Measurements from ENCODE around the gene RELN. TPM values are rescaled to one million over a fixed set of nuclear protein-coding genes. Genes with fewer than 3 reads are reported as not detected.

Gene RELN
- total and polyA plus RNA-seq, 12 donors = 0.22 to 1.9 (median 0.93) TPM

DNA sequence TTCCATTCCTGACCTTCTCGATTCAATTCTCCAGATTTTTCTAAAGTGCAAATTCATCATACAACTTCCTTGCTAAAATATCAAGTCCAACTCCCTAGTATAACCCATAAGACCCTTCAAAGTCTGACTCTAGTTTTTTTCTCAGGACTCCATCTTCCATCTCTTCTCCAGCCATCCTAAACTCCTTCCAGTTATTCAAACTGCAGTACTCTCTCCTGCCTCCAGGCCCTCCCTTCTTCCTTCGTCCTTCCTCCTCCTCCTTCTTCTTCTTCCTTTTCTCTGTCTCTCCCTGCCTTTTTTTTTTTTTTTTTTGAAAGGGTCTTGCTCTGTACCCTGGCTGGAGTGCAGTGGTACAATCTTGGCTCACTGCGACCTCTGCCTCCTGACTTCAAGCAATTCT, 111.9 kb downstream of the RELN start:
- no peaks in the 10 kb centered on the region for H3K4me1 ChIP-seq
- H3K36me3 ChIP-seq = no peaks in the 10 kb centered on the region
- no peaks in the 10 kb centered on the region for H3K9me3 ChIP-seq
- TF ChIP-seq, protein P1, sequence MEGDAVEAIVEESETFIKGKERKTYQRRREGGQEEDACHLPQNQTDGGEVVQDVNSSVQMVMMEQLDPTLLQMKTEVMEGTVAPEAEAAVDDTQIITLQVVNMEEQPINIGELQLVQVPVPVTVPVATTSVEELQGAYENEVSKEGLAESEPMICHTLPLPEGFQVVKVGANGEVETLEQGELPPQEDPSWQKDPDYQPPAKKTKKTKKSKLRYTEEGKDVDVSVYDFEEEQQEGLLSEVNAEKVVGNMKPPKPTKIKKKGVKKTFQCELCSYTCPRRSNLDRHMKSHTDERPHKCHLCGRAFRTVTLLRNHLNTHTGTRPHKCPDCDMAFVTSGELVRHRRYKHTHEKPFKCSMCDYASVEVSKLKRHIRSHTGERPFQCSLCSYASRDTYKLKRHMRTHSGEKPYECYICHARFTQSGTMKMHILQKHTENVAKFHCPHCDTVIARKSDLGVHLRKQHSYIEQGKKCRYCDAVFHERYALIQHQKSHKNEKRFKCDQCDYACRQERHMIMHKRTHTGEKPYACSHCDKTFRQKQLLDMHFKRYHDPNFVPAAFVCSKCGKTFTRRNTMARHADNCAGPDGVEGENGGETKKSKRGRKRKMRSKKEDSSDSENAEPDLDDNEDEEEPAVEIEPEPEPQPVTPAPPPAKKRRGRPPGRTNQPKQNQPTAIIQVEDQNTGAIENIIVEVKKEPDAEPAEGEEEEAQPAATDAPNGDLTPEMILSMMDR (IDR thresholded peaks at IDR 0.05) = no peak
- H3K27ac ChIP-seq = no peak overlapping the region
- H3K4me3 ChIP-seq = no peak overlapping the region
- WGBS, 2 donors = 66 to 78% methylated on average over 3 of the region's 3 CpGs
- H3K27me3 ChIP-seq = no peaks in the 10 kb centered on the region
- ATAC-seq (no peak), DNase-seq (no peak)
- intact Hi-C loops (cut with DNase I) = no loop called here

- no peak overlapping the region for H3K4me3 ChIP-seq
- H3K9me3 ChIP-seq = no peaks in the 10 kb centered on the region
- no peaks in the 10 kb centered on the region for H3K27me3 ChIP-seq
- TF ChIP-seq, protein P1 (IDR thresholded peaks at IDR 0.05) = no peak
- no peaks in the 10 kb centered on the region for H3K36me3 ChIP-seq
- DNase-seq (no peak), ATAC-seq (no peak)
- intact Hi-C loops (cut with DNase I) = no loop called here
- no peak overlapping the region for H3K27ac ChIP-seq
- no peaks in the 10 kb centered on the region for H3K4me1 ChIP-seq
Observed at GRCh38 chr7:103875718-103876117, 113.7 kb downstream of the RELN start.

DNA sequence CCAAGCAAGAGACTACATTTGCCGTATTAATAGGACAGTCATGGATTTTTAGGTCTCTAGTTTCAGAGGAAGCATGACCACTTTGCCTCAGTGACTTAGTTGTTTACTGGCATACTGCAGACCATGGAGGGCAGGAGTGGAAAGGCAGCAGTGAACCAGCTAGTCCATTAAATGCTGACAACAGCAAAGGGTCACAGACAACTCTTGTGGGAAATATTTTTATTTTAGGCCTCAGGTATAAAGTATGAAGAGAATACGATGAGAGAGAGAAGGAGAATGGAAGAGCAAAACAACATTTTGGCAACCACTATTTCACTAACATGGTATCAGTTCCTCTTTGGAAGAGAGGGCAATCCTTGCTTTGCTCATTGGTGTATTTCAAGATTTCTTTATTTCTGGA, 118.0 kb downstream of the RELN start:
- WGBS, 2 donors = 65 to 87% methylated on average over 2 of the region's 2 CpGs
- H3K36me3 ChIP-seq = no peaks in the 10 kb centered on the region
- H3K27ac ChIP-seq = no peak overlapping the region
- H3K4me1 ChIP-seq = no peaks in the 10 kb centered on the region
- no peaks in the 10 kb centered on the region for H3K27me3 ChIP-seq
- TF ChIP-seq, protein P1 (IDR thresholded peaks at IDR 0.05) = no peak
- intact Hi-C loops (cut with DNase I) = no loop called here
- no peak overlapping the region for H3K4me3 ChIP-seq
- DNase-seq (no peak), ATAC-seq (no peak)
- no peaks in the 10 kb centered on the region for H3K9me3 ChIP-seq

DNA sequence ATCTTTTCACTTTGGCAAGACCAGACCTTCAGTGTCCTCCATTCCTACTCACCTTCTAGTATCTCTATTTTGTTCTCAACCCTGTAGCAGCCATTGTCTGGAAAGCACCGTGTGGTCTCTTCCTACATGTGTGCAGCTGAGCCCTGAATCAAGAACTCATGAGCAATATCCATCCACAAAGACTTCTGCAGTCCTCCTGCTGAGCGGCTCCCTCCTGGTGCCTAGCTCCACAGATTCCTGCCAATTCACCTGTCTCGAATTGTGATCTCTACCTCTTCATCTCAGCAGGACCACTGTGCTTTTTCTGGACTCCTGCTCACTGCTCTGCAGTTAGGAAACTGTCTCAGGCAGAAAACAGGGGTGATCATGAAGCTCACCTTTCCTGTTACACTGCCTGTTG, 118.8 kb downstream of the RELN start:
- DNase-seq = no peak
- no peaks in the 10 kb centered on the region for H3K4me1 ChIP-seq

More for the DNA sequence above, 118.8 kb downstream of the RELN start:
- intact Hi-C loops (cut with DNase I) = no loop called here
- Histone ChIP-seq H3K27me3 (no peaks in the 10 kb centered on the region), H3K27ac (no peak overlapping the region), H3K9me3 (no peaks in the 10 kb centered on the region), H3K36me3 (no peaks in the 10 kb centered on the region), H3K4me3 (no peak overlapping the region)
- no peak for ATAC-seq
- 57 to 78% methylated on average over 3 of the region's 3 CpGs for WGBS, 2 donors
- TF ChIP-seq, protein P1 (IDR thresholded peaks at IDR 0.05) = no peak
